Esophagus (tissue), 2 donors: ENCODE results near the gene MYO18B. TPM values are rescaled to one million over a fixed set of nuclear protein-coding genes. Genes with fewer than 3 reads are reported as not detected.

Experiments
- H3K27ac ChIP-seq, 2 donors: one replicate each; pipeline ENCODE4 v1.5.1; 2013; ENCODE audit warnings: low read depth in 2 of 2, mild to moderate bottlenecking in 2 of 2, inconsistent platforms in 1 of 2, low read length in 1 of 2, moderate library complexity in 1 of 2
- H3K27me3 ChIP-seq, 2 donors: one replicate each; pipeline ENCODE4 v1.6.1; 2013; ENCODE audit warnings: low read length in 2 of 2, control low read depth in 1 of 2, mild to moderate bottlenecking in 1 of 2; ENCODE audit not compliant: insufficient read depth in 2 of 2, control insufficient read depth in 1 of 2
- H3K36me3 ChIP-seq, 2 donors: one replicate each; pipeline ENCODE4 v1.6.1; 2013; ENCODE audit warnings: low read length in 1 of 2; ENCODE audit not compliant: control insufficient read depth in 2 of 2, insufficient read depth in 2 of 2
- H3K4me1 ChIP-seq, 2 donors: one replicate each; pipeline ENCODE4 v1.6.1; 2013; ENCODE audit warnings: low read length in 1 of 2; ENCODE audit not compliant: control insufficient read depth in 2 of 2, insufficient read depth in 2 of 2
- H3K4me3 ChIP-seq, 2 donors: one replicate each; pipeline ENCODE4 v1.5.1; 2013; ENCODE audit warnings: low read length in 2 of 2, mild to moderate bottlenecking in 2 of 2, low read depth in 1 of 2, moderate library complexity in 1 of 2
- H3K9me3 ChIP-seq, 2 donors: one replicate each; pipeline ENCODE4 v1.6.1; 2013; ENCODE audit warnings: mild to moderate bottlenecking in 2 of 2, low read depth in 1 of 2, low read length in 1 of 2, moderate library complexity in 1 of 2; ENCODE audit not compliant: control insufficient read depth in 2 of 2, insufficient read depth in 1 of 2
- WGBS, 2 donors: extraction: QIAGEN DNeasy Blood & Tissue Kit; methylation state at CpG; one replicate each; pipeline ENCODE4 v1.1.7; 2013; 5-methylcytosine and 5-hydroxymethylcytosine counted together
- polyA plus RNA-seq, 2 donors: library from polyadenylated mRNA; stranded (reverse); fragments of 200-250 nt; gene quantifications; one replicate each; pipeline ENCODE4 v1.2.3, GENCODE V29; 2013
- donor health status: healthy with polysubstance abuse.
- donor health status: Bipolar disorder and iron deficiency.

MYO18B gene
- polyA plus RNA-seq, 2 donors: 0.29 to 0.31 TPM

- H3K4me3 ChIP-seq: no peak overlapping the region
- H3K27me3 ChIP-seq: no peaks in the 10 kb centered on the region
- WGBS, 2 donors: 42 to 48% methylated on average over 7 of the region's 7 CpGs
- H3K9me3 ChIP-seq: peaks cover 0 to 2% of the 10 kb centered on the region in 2 donors
- no peaks in the 10 kb centered on the region for H3K36me3 ChIP-seq
- H3K27ac ChIP-seq: no peak overlapping the region
- no peaks in the 10 kb centered on the region for H3K4me1 ChIP-seq
These were observed 167.8 kb downstream of the MYO18B start for GRCh38 chr22:25909614-25910387.

- WGBS, 2 donors: 71 to 77% methylated on average over 7 of the region's 7 CpGs
- H3K27ac ChIP-seq: no peak overlapping the region
- H3K4me3 ChIP-seq: no peak overlapping the region
- no peaks in the 10 kb centered on the region for H3K4me1 ChIP-seq
- H3K27me3 ChIP-seq: no peaks in the 10 kb centered on the region
- no peaks in the 10 kb centered on the region for H3K36me3 ChIP-seq
- peaks cover 0 to 2% of the 10 kb centered on the region in 2 donors for H3K9me3 ChIP-seq
These were observed 169.4 kb downstream of the MYO18B start for GRCh38 chr22:25911243-25911972.

GRCh38 chr22:25919452-25919851 lies 177.5 kb downstream of the MYO18B start:
- Histone ChIP-seq H3K4me3 (no peak overlapping the region), H3K27me3 (no peaks in the 10 kb centered on the region), H3K9me3 (no peaks in the 10 kb centered on the region), H3K27ac (no peak overlapping the region), H3K4me1 (no peaks in the 10 kb centered on the region), H3K36me3 (no peaks in the 10 kb centered on the region)
- 30 to 46% methylated on average over 4 of the region's 4 CpGs for WGBS, 2 donors

- Histone ChIP-seq H3K4me3 (no peak overlapping the region), H3K9me3 (no peaks in the 10 kb centered on the region), H3K27me3 (no peaks in the 10 kb centered on the region), H3K27ac (no peak overlapping the region), H3K36me3 (no peaks in the 10 kb centered on the region), H3K4me1 (no peaks in the 10 kb centered on the region)
- 79 to 91% methylated on average over 10 of the region's 10 CpGs for WGBS, 2 donors
These were observed 180.2 kb downstream of the MYO18B start for GRCh38 chr22:25922141-25922540.

- WGBS, 2 donors: 37 to 64% methylated on average over 8 of the region's 8 CpGs
- Histone ChIP-seq H3K4me1 (no peaks in the 10 kb centered on the region), H3K27me3 (no peaks in the 10 kb centered on the region), H3K4me3 (no peak overlapping the region), H3K27ac (no peak overlapping the region), H3K36me3 (no peaks in the 10 kb centered on the region), H3K9me3 (no peaks in the 10 kb centered on the region)
These were observed 181.9 kb downstream of the MYO18B start for GRCh38 chr22:25923914-25924313.

- H3K4me3 ChIP-seq: no peak overlapping the region
- H3K27me3 ChIP-seq: peaks cover 0 to 3% of the 10 kb centered on the region in 2 donors
- H3K4me1 ChIP-seq: no peaks in the 10 kb centered on the region
- H3K9me3 ChIP-seq: no peaks in the 10 kb centered on the region
- no peak overlapping the region for H3K27ac ChIP-seq
- no peaks in the 10 kb centered on the region for H3K36me3 ChIP-seq
- WGBS, 2 donors: 61 to 64% methylated on average over 3 of the region's 3 CpGs
These were observed 186.1 kb downstream of the MYO18B start for GRCh38 chr22:25928038-25928437.

- Histone ChIP-seq H3K27ac (no peak overlapping the region), H3K9me3 (no peaks in the 10 kb centered on the region), H3K27me3 (peaks cover 0 to 3% of the 10 kb centered on the region in 2 donors), H3K36me3 (no peaks in the 10 kb centered on the region), H3K4me3 (no peak overlapping the region), H3K4me1 (no peaks in the 10 kb centered on the region)
- WGBS, 2 donors: 49 to 54% methylated on average over 5 of the region's 5 CpGs
These were observed 187.4 kb downstream of the MYO18B start for GRCh38 chr22:25929321-25929878.

GRCh38 chr22:25930083-25930482 lies 188.1 kb downstream of the MYO18B start:
- WGBS, 2 donors: 56 to 59% methylated on average over 4 of the region's 4 CpGs
- peaks cover 0 to 3% of the 10 kb centered on the region in 2 donors for H3K27me3 ChIP-seq

GRCh38 chr22:25930788-25931310 lies 188.9 kb downstream of the MYO18B start:
- H3K4me1 ChIP-seq: no peaks in the 10 kb centered on the region
- H3K27me3 ChIP-seq: peaks cover 0 to 3% of the 10 kb centered on the region in 2 donors
- no peak overlapping the region for H3K27ac ChIP-seq
- 36 to 43% methylated on average over 7 of the region's 7 CpGs for WGBS, 2 donors
- no peaks in the 10 kb centered on the region for H3K36me3 ChIP-seq
- no peak overlapping the region for H3K4me3 ChIP-seq
- H3K9me3 ChIP-seq: no peaks in the 10 kb centered on the region

More at GRCh38 chr22:25930083-25930482, 188.1 kb downstream of the MYO18B start:
- H3K27ac ChIP-seq: no peak overlapping the region
- no peak overlapping the region for H3K4me3 ChIP-seq
- H3K36me3 ChIP-seq: no peaks in the 10 kb centered on the region
- no peaks in the 10 kb centered on the region for H3K9me3 ChIP-seq
- H3K4me1 ChIP-seq: no peaks in the 10 kb centered on the region
